GM12873 (cell line): ENCODE results near the gene PTPRN2.

Experiments used
- CTCF ChIP-seq: IDR thresholded peaks from 2 replicates; pipeline ENCODE4 v1.5.1; 2012; ENCODE audit warnings: low read depth, mild to moderate bottlenecking, moderate library complexity, low read length, control low read depth; ENCODE audit not compliant: insufficient read depth; ENCODE audit errors: missing control alignments

The PTPRN2 gene

GRCh38 chr7:158267742-158268435 lies 319.7 kb downstream of the PTPRN2 start:
- no peak for TF ChIP-seq CTCF

- TF ChIP-seq CTCF: no peak
These were observed 320.5 kb downstream of the PTPRN2 start for GRCh38 chr7:158266817-158267741.

- no peak for TF ChIP-seq CTCF
These were observed 321.2 kb downstream of the PTPRN2 start for GRCh38 chr7:158266426-158266816.

DNA sequence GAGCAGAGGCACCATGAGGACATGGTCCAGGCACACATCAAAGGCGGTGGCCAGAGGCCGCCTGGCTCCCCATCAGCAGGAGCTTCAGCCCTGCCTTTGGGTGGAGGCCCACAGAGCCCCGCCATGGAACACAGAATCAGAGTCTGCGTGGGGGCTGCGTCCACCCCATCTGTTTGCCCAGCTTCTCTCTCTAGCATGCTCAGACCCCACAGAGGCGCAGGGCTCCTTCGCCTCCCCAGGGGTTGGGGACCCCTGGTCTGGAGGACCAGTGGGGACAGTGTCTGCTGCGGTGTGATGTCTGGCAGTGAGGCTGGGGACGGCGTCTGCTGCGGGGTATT lies 321.9 kb downstream of the PTPRN2 start:
- no peak for TF ChIP-seq CTCF

GRCh38 chr7:158264881-158265742 lies 322.5 kb downstream of the PTPRN2 start:
- TF ChIP-seq CTCF: no peak

- TF ChIP-seq CTCF: no peak
These were observed 323.5 kb downstream of the PTPRN2 start for GRCh38 chr7:158263964-158264748.
